Stimulated activated CD4-positive, alpha-beta T cell treated with anti-CD3 and anti-CD28 coated beads, Interleukin-2, amount 100 ng/mL, for 4 hours (primary cell): ENCODE results near the gene USP40.

ENCODE experiments used
- DNase-seq: peaks from one replicate; pipeline ENCODE4 v3.0.0-alpha.2; 2020; ENCODE audit warnings: low read depth

USP40 gene

GRCh38 chr2:233556881-233557736, 9.5 kb downstream of the USP40 start:
- no peak for DNase-seq

GRCh38 chr2:233553366-233553765, 13.2 kb downstream of the USP40 start:
- no peak for DNase-seq

- no peak for DNase-seq
Measured at GRCh38 chr2:233551491-233551890, 15.1 kb downstream of the USP40 start.

- DNase-seq: no peak
Measured at GRCh38 chr2:233546774-233547173, 19.8 kb downstream of the USP40 start.

GRCh38 chr2:233546101-233546500, 20.5 kb downstream of the USP40 start:
- no peak for DNase-seq

- no peak for DNase-seq
Measured at GRCh38 chr2:233544200-233544610, 22.4 kb downstream of the USP40 start.

- no peak for DNase-seq
Measured at GRCh38 chr2:233542507-233542906, 24.1 kb downstream of the USP40 start.

GRCh38 chr2:233538741-233539140, 27.8 kb downstream of the USP40 start:
- no peak for DNase-seq

GRCh38 chr2:233535271-233535670, 31.3 kb downstream of the USP40 start:
- DNase-seq: no peak

- no peak for DNase-seq
Measured at GRCh38 chr2:233532971-233533370, 33.6 kb downstream of the USP40 start.

GRCh38 chr2:233531955-233532354, 34.6 kb downstream of the USP40 start:
- DNase-seq: no peak

GRCh38 chr2:233530381-233530780, 36.2 kb downstream of the USP40 start:
- DNase-seq: no peak

GRCh38 chr2:233528182-233528581, 38.4 kb downstream of the USP40 start:
- no peak for DNase-seq

- DNase-seq: no peak
Measured at GRCh38 chr2:233525791-233526190, 40.8 kb downstream of the USP40 start.

- DNase-seq: no peak
Measured at GRCh38 chr2:233519787-233520611, 46.6 kb downstream of the USP40 start.

GRCh38 chr2:233513953-233514655, 52.5 kb downstream of the USP40 start:
- no peak for DNase-seq

- no peak for DNase-seq
Measured at GRCh38 chr2:233503947-233504637, 62.5 kb downstream of the USP40 start.

- DNase-seq: no peak
Measured at GRCh38 chr2:233503481-233503880, 63.1 kb downstream of the USP40 start.

GRCh38 chr2:233501198-233502076, 65.1 kb downstream of the USP40 start:
- no peak for DNase-seq

GRCh38 chr2:233499928-233500327, 66.7 kb downstream of the USP40 start:
- DNase-seq: no peak

- no peak for DNase-seq
Measured at GRCh38 chr2:233498126-233498525, 68.5 kb downstream of the USP40 start.
